NCI-H1105 (cell line): ENCODE results near the gene CSE1L.
"Not testable (repeated sequence)": the region's sequence is repeated elsewhere in the genome, so short reads cannot be mapped to it uniquely, and the experiment has no call there.

Experiments used
- DNase-seq: peaks from one replicate; lab custom pipeline; 2025; lab: John Stamatoyannopoulos, UW

Gene CSE1L

GRCh38 chr20:49122920-49123319, 76.8 kb downstream of the CSE1L start:
- DNase-seq, result no peak

DNA sequence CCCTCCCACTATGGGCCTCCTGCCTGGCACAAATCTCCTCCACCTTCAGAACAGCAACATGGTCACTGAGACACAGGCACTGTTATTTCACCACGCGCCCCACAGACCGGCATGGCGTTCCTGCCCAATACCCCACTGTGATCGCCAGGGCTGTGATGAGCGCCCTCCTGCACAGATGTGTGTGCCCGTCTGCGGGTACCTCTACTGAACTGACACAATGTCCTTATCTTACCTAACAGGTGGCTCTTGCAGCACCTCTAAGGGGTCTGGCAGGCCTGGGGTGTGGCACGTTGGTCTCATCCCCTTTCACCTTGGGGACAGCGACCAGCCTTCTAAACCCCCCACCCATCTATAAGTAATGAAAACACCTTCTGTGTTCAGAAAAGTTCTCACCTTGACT, 77.9 kb downstream of the CSE1L start:
- DNase-seq, result no peak

GRCh38 chr20:49132995-49133478, 86.9 kb downstream of the CSE1L start:
- no peak for DNase-seq

DNA sequence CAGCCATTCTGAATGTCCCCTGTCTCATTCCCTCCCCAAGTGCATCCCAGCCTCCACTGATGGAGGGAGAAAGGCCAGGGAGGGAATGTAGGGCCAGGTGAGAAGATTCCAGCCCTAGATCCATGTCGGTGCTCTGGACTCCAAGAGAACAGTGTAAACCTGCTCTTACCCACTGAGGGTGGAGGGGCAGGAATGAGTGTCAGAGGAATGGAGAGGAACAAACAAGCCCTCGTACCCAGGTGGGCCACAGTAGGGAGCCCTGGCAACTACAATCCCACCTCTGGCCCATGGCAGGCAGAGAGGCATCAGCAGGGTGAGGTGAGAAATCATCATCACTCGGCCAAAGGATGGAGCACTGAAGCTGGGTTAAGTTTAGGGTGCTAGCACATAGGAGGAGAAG, 87.5 kb downstream of the CSE1L start:
- no peak for DNase-seq

GRCh38 chr20:49134797-49135196, 88.7 kb downstream of the CSE1L start:
- DNase-seq, result not testable (repeated sequence)

GRCh38 chr20:49136817-49137571, 90.9 kb downstream of the CSE1L start:
- DNase-seq, result no peak

DNA sequence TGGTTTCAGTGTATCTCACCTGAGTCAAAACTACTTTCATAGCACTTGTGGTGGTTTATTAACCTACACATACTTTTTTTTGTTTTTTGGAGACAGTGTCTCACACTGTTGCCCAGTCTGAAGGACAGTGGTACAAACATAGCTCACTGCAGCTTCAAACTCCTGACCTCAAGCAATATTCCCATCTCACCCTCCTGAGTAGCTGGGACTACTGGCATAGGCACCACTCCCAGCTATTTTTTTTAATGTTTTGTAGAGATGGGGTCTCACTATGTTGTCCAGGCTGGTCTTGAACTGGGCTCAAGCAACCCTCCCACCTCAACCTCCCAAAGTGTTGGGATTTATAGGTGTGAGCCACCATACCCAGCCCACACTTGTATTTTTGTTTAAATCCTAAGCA, 92.3 kb downstream of the CSE1L start:
- DNase-seq, result no peak

DNA sequence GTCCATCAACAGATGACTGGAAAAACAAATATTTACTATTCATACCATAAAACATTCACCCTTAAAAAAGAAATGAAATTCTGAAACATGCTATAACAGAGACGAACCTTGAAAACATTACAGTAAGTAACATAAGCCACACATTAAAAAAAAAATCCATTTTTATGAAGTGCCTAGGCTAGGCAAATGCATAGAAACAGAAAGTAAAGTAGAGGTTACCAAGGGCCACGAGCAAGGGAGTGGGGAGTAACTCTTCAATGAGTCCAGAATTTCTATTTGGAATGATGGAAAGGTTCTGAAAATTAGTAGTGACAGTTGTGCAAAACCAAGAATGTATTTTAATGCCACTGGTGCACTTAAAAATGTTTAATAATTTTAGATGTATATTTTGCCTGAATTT, 94.3 kb downstream of the CSE1L start:
- no peak for DNase-seq

DNA sequence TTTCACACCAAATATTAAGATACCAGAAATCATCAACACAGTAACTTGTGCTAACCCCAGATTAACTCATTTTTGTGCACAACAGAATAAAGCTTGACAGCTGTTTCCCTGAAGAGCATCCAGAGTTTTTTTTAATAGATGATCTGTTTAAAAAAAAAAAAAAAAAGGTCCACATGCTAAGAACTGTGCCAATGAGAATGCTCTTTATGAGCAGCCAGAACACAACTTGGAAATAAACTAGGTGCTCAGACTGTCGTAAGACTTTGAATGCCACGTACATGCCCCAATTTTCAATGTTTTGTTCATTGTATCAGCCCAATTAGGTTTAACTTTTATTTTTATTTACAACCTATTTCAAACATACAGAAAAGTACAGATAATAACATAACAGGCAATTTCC, 94.7 kb downstream of the CSE1L start:
- DNase-seq, result no peak
